HG03045 (cell line): Measurements from ENCODE around the gene KIAA1549.
"Not testable (repeated sequence)": the region's sequence is repeated elsewhere in the genome, so short reads cannot be mapped to it uniquely, and the experiment has no call there.

Experiments used
- ATAC-seq: cut with Tn5 transposase; IDR thresholded peaks from one replicate; pipeline ENCODE4 v1.9.1; 2021; ENCODE audit warnings: mild to moderate bottlenecking, moderate library complexity; ENCODE audit not compliant: unreplicated experiment

KIAA1549 gene

DNA sequence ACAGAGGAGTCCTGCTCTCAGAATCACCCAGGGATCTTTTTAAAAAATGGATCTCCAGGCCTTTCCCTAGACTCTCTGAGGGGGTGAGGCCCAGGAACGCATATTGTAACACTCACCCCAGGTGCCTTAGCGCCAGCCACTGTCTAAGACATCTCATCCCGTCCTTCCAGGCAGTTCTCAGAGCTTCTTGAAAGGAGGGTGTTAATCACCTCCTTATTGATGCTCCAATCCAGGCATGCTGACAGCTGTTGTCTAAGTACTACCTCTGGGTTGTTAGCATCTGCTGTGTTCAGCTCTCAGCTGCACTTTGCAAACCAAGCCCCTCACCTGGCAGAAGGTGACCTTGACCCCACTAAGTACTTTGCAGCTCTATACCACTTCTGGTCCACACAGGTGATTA, 36.0 kb downstream of the KIAA1549 start:
- ATAC-seq, result no peak

DNA sequence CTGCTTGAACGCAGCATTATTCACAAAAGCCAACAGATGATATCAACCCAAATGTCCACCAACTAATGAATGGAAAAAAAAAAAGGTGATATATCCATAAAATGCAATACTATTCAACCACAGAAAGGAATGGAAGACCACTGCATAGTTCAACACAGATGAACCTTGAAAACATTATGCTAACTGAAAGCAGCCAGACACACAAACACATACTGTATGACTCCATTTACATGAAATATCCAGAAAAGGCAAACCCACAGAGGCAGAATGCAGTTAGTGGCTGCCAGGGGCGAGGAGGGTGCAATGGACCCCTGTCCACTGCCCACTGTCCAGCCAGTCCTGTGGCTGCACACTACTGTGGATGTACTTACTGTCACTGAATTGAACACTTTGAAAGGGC, 36.6 kb downstream of the KIAA1549 start:
- no peak for ATAC-seq

GRCh38 chr7:138943061-138943460, 38.1 kb downstream of the KIAA1549 start:
- no peak for ATAC-seq

DNA sequence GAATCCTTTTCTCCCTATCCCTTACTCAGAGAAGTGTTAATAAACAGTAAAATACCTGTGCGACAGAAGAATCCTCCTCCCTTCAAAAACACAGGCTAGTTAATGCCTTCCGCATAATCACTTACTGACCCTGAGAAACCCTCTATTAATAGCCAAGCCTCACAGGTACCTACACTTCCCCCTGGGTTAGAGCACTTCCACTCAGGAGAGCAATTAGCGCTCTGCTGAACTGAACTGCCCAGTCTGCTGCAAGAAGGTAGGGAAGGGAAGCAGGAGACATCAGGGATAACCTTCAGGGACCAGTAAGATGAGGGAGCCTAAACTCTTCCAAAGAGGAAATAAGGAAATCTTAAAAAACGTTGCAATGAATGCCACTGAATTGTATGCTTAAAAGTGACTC, 39.6 kb downstream of the KIAA1549 start:
- ATAC-seq, result no peak

DNA sequence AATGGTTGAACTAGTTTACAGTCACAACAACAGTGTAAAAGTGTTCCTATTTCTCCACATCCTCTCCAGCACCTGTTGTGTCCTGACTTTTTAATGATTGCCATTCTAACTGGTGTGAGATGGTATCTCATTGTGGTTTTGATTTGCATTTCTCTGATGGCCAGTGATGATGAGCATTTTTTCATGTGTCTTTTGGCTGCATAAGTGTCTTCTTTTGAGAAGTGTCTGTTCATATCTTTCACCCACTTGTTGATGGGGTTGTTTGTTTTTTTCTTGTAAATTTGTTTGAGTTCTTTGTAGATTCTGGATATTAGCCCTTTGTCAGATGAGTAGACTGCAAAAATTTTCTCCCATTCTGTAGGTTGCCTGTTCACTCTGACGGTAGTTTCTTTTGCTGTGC, 40.6 kb downstream of the KIAA1549 start:
- not testable (repeated sequence) for ATAC-seq

DNA sequence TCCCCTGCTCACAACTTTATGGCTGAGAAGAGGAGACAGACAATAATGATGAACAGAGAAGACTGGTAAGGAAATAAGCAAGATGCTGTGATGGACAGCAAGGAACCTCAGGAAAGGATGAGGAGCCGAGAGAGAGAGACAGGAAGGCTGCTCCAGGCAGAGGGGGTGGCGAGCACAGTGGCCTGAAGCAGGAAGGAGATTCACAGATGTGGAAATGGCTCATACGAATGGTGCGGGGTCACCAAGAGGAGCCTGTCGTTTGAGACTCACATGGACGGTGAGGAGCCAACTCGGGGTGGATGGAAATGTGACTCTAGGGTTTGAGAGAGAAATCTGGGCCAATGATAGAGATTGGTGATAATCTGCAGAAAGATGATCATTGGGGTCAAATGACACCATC, 43.7 kb downstream of the KIAA1549 start:
- ATAC-seq, result no peak

GRCh38 chr7:138935465-138936011, 45.7 kb downstream of the KIAA1549 start:
- no peak for ATAC-seq

- no peak for ATAC-seq
Observed at GRCh38 chr7:138934861-138935260, 46.3 kb downstream of the KIAA1549 start.

GRCh38 chr7:138934367-138934766, 46.8 kb downstream of the KIAA1549 start:
- no peak for ATAC-seq

DNA sequence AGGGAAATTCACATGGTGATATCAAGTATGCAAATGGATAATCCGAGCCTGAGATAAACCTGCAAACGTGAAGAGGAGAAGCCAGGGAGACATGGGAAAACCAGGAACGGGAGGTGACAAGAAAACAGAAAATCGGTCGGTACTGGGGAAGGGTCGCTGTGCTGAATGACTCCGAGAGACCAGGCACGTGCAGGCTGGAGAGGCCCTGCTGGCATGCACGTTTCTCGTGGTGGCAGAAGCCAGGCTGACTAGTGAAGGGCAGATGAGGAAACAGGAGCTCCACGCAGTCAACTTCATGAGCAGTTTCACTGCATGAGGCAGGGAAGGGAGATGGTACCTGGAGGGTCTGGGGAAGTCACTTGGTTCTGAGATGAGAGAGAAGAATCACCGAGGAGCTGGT, 48.3 kb downstream of the KIAA1549 start:
- no peak for ATAC-seq

DNA sequence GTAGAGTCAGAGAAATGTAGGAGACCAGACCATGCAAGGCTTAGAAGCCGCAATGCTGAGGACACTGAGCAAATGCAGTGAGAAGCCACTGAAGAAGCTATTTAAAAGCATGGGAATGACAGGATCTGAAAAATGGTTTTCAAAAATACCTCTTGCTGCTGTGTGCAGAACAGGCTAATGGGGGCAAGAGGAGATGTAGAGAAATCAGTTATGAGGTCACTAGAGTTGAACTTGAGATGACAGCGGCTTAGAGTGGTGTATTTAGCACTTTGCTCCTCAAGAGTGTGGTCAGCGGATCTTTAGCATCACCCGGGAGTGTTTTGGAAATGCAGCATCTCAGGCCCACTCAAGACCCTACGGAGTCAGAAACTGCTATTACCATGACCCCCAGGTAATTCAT, 48.8 kb downstream of the KIAA1549 start:
- ATAC-seq, result no peak

DNA sequence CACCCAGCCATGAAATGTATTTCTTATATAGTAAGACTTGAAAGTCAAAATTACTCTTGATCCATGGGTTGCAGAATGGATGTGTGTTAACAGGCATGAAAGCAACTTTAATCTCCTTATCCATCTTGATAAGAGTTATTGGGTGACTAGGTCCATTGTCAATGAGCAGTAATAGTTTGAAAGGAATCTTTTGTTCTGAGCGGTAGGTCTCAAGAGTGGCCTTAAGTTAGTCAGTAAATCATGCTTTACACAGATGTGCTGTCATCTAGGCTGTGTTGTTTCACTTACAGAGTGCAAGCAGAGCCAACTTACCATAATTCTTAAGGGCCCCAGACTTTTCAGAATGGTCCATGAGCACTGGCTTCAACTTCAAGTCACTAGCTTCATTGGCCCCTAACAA, 51.2 kb downstream of the KIAA1549 start:
- ATAC-seq, result no peak

DNA sequence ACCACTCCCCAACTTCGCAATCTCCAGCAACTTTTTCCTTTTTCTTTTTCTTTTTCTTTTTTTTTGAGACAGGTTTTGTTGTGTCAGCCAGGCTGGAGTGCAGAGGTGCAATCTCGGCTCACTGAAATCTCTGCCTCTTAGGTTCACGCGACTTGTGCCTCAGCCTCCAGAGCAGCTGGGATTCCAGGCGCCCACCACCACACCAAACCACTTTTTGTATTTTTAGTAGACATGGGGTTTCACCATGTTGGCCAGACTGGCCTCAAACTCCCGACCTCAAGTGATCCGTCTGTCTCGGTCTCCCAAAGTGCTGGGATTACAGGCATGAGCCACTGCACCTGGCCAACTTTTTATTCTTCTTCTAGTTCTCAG, 55.0 kb downstream of the KIAA1549 start:
- no peak for ATAC-seq

- no peak for ATAC-seq
Observed at GRCh38 chr7:138924501-138925225, 56.5 kb downstream of the KIAA1549 start.

DNA sequence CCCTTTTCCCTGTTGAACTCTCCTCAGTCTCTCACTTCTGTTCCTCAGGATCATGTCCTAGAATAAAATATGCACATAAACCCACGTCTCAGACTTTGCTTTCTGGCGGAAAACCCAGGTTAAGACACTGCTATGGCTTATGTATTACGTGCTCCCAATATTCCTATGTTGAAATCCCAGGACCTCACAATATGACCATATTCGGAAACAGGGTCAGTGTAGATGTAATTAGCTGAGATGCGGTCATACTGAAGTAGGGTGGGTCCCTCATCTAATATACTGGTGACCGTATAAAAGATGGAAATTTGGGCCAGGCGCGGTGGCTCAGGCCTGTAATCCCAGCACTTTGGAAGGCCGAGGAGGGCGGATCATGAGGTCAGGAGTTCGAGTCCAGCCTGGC, 59.9 kb downstream of the KIAA1549 start:
- ATAC-seq, result no peak

DNA sequence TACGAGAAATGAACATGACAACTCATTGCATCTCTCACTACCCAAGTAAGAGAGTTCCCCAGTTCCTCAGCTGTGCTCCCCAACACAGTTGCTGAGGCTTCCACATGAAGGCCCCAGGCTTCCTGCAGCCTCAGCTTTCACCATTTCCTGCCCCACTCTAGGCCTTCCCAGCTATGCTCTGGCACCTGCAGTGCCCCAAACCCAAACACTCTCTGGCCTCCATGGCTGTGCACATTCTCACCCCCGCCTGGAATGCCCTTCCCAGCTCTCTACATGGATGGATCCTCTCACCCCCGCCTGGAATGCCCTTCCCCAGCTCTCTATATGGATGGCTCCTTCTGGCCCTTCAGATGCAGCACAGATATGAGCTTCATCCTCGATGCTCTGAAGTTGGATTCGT, 61.3 kb downstream of the KIAA1549 start:
- no peak for ATAC-seq

DNA sequence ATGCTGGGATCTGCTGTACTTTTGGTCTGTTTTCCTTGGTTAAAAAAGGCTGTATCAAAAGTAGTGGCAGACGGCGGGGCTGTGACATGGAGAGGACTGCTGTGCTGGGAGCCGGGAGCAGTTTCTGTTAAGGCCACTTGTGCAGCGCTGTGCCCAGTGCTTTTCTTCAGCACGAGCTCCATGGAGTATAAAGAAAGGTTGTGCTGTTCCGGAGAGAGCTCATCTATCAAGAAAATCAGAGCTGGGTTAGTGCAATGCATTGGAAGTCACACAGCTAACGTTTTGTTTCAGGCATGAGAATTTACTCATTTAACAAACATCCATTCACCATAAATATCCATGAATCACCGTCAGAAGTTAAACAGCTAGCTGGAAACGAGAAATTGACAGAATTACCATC, 62.0 kb downstream of the KIAA1549 start:
- no peak for ATAC-seq

DNA sequence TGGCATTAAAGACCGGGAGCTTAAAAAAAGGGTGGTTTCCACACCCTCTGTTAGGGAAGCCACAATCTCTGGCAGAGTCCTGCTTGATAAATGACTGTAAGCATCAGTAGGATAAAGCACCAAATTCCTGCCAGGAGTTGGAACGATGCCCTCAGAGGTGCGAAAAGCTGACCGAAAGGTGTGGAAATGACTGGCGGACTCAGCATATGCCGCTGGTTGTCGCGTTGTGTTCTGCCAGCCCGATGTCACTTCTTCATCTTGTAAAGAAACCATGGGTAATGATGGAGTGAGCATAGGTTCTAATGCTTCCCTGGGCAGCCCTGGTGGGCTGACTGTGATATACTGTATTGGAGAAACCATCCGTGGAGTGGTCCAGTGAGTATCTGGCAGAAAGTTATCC, 62.4 kb downstream of the KIAA1549 start:
- ATAC-seq, result no peak

DNA sequence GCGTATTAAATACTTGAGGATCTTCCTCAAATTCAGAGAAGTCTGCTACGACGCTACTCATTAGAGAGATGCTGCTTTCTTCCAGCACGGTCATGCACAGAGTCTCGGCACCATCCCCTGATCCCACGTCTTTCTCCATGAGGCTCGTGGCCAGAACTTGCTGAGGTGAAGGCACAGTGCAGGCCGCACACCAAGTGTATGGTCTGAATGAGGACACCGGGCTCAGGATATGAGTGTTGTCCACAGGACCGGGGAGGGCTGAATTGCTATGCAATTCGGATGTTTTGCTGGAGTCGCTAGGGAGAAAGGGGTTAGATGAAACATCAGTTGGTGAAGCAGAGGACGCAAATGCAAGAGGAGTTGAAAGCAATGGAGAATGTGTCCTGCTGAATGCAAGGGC, 63.0 kb downstream of the KIAA1549 start:
- ATAC-seq, result no peak

DNA sequence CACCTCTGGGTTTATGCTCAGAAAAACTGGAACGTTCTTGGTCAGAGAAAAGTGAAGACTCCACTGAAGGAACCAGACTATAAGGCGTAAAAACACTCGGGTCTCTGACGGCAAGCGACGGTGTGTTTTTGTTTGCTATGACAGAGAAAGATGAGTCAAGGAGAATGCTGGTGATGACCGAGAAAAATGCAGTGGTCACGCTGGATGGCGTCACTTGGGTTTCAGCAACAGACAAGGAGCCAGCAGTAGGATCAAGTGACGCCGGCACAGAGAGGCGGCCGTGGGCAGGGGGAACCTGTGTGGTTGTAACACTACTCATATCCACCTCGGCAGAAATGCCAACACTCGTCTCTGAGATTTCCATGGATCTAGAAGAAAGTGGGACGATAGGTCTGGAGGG, 63.4 kb downstream of the KIAA1549 start:
- no peak for ATAC-seq

DNA sequence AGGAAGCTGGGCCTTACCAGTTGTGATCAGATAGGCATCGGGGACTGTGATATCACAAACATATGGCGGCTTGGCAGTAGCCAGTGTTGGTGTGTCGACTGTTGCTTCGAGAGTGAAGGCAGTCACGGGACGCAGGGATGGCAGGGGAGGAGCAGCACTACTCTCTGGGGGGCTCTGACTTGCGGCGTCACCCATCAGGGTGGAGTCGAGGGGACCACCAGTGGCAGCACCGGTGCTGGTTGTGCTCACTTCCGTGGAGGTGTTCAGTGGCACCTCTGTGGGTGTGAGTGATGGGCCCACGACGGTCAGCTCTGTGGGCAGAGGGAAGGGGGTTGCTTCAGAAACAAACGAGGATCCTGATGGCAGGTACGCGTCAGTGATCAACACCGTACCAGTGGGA, 64.5 kb downstream of the KIAA1549 start:
- no peak for ATAC-seq

GRCh38 chr7:138916275-138916674, 64.9 kb downstream of the KIAA1549 start:
- ATAC-seq, result no peak

DNA sequence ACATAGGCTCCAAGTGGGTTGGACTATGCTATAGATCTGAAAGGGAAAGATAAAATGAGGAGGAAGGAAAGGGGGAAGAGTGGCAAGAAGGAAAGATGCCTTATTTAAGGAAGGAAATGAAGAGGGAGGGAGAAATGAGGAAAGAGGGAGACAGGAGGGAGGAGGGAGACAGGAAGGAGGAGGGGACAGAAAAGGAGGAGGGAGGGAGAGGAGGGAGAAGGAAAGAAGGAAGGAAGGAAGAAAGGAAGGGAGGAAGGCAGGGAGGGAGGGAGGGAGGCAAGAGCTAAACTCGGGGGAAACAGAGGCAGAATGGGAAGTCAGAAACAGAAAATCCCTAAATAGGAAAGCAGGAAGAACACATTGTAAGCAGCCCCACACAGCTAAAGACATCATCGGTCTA, 67.4 kb downstream of the KIAA1549 start:
- no peak for ATAC-seq
